ENCODE data around the gene MADCAM1.
A peak's percentile ranks its signal among the peaks of the same experiment; 100 is the strongest.

DNA sequence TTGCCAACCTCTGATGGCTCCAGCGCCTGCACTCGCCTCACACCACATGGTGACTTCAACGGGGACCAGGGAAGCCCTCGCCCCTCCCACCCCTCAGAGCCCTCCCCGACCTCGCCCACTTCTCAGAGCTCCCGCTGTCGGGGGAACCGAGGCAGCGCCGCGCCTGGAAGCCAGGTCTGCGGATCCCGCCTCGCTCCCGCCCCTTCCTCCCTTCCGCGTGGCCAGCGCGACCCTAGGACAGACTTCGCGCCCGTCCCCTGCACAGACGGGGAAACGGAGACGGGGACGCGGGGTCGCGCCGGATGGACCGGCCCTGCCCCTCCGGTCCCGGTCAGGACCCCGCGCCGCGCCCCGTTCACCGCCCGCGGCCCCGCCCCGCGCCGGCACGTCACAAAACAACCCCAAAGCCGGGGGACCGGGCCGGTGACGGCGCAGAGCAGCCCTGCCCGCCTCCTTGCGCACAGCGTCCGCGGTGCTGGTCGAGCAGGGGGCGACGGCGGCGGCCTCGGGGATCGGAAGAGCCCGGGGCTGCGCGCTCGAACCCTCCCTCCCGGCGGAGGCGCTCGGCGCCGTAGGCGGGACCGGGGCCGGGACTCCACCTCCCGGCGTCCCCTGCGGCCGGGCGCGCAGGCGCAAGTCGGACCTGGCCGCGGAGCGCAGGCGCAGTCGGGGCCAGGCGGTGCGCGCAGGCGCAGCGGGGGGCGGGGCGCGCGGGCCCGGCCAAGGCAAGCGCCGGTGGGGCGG, 34.9 kb downstream of the MADCAM1 start:
- TF ChIP-seq EZH2phosphoT487 (IDR thresholded peaks at IDR 0.05; ENCODE audit: borderline replicate concordance, low read depth, low read length) = no peak
- TF ChIP-seq, protein P1, sequence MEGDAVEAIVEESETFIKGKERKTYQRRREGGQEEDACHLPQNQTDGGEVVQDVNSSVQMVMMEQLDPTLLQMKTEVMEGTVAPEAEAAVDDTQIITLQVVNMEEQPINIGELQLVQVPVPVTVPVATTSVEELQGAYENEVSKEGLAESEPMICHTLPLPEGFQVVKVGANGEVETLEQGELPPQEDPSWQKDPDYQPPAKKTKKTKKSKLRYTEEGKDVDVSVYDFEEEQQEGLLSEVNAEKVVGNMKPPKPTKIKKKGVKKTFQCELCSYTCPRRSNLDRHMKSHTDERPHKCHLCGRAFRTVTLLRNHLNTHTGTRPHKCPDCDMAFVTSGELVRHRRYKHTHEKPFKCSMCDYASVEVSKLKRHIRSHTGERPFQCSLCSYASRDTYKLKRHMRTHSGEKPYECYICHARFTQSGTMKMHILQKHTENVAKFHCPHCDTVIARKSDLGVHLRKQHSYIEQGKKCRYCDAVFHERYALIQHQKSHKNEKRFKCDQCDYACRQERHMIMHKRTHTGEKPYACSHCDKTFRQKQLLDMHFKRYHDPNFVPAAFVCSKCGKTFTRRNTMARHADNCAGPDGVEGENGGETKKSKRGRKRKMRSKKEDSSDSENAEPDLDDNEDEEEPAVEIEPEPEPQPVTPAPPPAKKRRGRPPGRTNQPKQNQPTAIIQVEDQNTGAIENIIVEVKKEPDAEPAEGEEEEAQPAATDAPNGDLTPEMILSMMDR (conservative IDR thresholded peaks at IDR 0.05; ENCODE audit: low read length) = peak; percentile 35; the same call in 1 of the 2 replicates

All from OCI-LY7 (cell line).